IPS DF 4.7 (cell line): ENCODE measurements around the gene NXPH1.

Experiments
- DNase-seq: peaks from one replicate; pipeline ENCODE4 v3.0.0-alpha.2; 2013; ENCODE audit warnings: low spot score; ENCODE audit errors: extremely low read depth

The NXPH1 gene

GRCh38 chr7:8433477-8434289 lies at the start of gene NXPH1:
Gene NXPH1, plus strand, starts transcription at chr7:8433609.
- no peak for DNase-seq

- DNase-seq: no peak
Measured at GRCh38 chr7:8384901-8385300, 48.5 kb upstream of the NXPH1 start.

GRCh38 chr7:8386926-8387550 lies 46.4 kb upstream of the NXPH1 start:
- no peak for DNase-seq

GRCh38 chr7:8387551-8388256 lies 45.7 kb upstream of the NXPH1 start:
- DNase-seq: no peak

GRCh38 chr7:8388257-8388625 lies 45.2 kb upstream of the NXPH1 start:
- no peak for DNase-seq

- DNase-seq: peak; percentile 44
Measured at GRCh38 chr7:8389593-8390261, 43.7 kb upstream of the NXPH1 start.

- DNase-seq: no peak
Measured at GRCh38 chr7:8390262-8390626, 43.2 kb upstream of the NXPH1 start.

- DNase-seq: no peak
Measured at GRCh38 chr7:8391353-8392062, 41.9 kb upstream of the NXPH1 start.

GRCh38 chr7:8396294-8396693 lies 37.1 kb upstream of the NXPH1 start:
- DNase-seq: no peak

- DNase-seq: no peak
Measured at GRCh38 chr7:8408871-8409270, 24.5 kb upstream of the NXPH1 start.

- no peak for DNase-seq
Measured at GRCh38 chr7:8411103-8411502, 22.3 kb upstream of the NXPH1 start.

GRCh38 chr7:8413600-8413999 lies 19.8 kb upstream of the NXPH1 start:
- DNase-seq: no peak

GRCh38 chr7:8418629-8419245 lies 14.7 kb upstream of the NXPH1 start:
- no peak for DNase-seq

- no peak for DNase-seq
Measured at GRCh38 chr7:8422177-8422576, 11.2 kb upstream of the NXPH1 start.

GRCh38 chr7:8423057-8423456 lies 10.4 kb upstream of the NXPH1 start:
- no peak for DNase-seq

- DNase-seq: no peak
Measured at GRCh38 chr7:8425223-8425622, 8.2 kb upstream of the NXPH1 start.

GRCh38 chr7:8430643-8431042 lies 2.8 kb upstream of the NXPH1 start:
- no peak for DNase-seq

GRCh38 chr7:8434290-8435002 lies 1.0 kb downstream of the NXPH1 start:
- DNase-seq: no peak

- DNase-seq: no peak
Measured at GRCh38 chr7:8435095-8435494, 1.7 kb downstream of the NXPH1 start.
